Stimulated activated naive B cell treated with anti-CD40 and anti-IgM and Interleukin-4, amounts not matched to agents 10 μg/mL and 1 μg/mL and 100 μg/mL, for 72 hours (primary cell): ENCODE data around the gene UTP15.

Experiments used
- ATAC-seq, 2 donors: fragments of 150-1000 bp; cut with Tn5 transposase; replicated peaks; 2 replicates each; pipeline ENCODE4 v1.10.0; 2021; ENCODE audit warnings: moderate library complexity in 1 of 2
- DNase-seq: peaks from one replicate; pipeline ENCODE4 v3.0.0; 2021
- H3K27ac Mint-ChIP-seq: one replicate; pipeline ENCODE4 v1.8.0; 2022; ENCODE audit warnings: mild to moderate bottlenecking, mixed read lengths
- H3K27me3 Mint-ChIP-seq, 2 donors: one replicate each; pipeline ENCODE4 v1.8.0; 2022; ENCODE audit warnings: mixed read lengths in 2 of 2
- H3K36me3 Mint-ChIP-seq, 2 donors: one replicate each; pipeline ENCODE4 v1.8.0; 2022; ENCODE audit warnings: mixed read lengths in 2 of 2, mild to moderate bottlenecking in 1 of 2
- H3K4me1 Mint-ChIP-seq, 2 donors: one replicate each; pipeline ENCODE4 v1.8.0; 2022; ENCODE audit warnings: mixed read lengths in 2 of 2, mild to moderate bottlenecking in 1 of 2
- H3K4me3 Mint-ChIP-seq, 2 donors: one replicate each; pipeline ENCODE4 v1.8.0; 2022; ENCODE audit warnings: mild to moderate bottlenecking in 2 of 2, mixed read lengths in 2 of 2, moderate library complexity in 1 of 2
- H3K9me3 Mint-ChIP-seq, 2 donors: one replicate each; pipeline ENCODE4 v1.8.0; 2022; ENCODE audit warnings: mixed read lengths in 2 of 2, mild to moderate bottlenecking in 1 of 2

Gene UTP15

GRCh38 chr5:73565139-73565968 lies at the start of gene UTP15, which contains the start of gene ANKRA2:
TSS of gene UTP15 (plus strand) at chr5:73565743. CDS start at chr5:73567345, 1,602 bp downstream.
TSS of gene ANKRA2 (minus strand) at chr5:73565639. CDS start at chr5:73562881, 2,758 bp downstream.
- no peaks in the 10 kb centered on the region for H3K27me3 Mint-ChIP-seq
- H3K27ac Mint-ChIP-seq = peak within 1 kb of the TSS; percentile 98
- H3K4me3 Mint-ChIP-seq = peak within 1 kb of the TSS; percentile 86 to 92
- peaks cover 15 to 20% of the 10 kb centered on the region in 2 donors for H3K4me1 Mint-ChIP-seq
- H3K9me3 Mint-ChIP-seq = no peaks in the 10 kb centered on the region
- peaks cover 7 to 21% of the 10 kb centered on the region in 2 donors for H3K36me3 Mint-ChIP-seq
- peak; percentile 93 to 96 for ATAC-seq
- DNase-seq = peak; percentile 96

GRCh38 chr5:73519531-73520283 lies 45.8 kb upstream of the UTP15 start:
- no peaks in the 10 kb centered on the region for H3K36me3 Mint-ChIP-seq
- no peaks in the 10 kb centered on the region for H3K27me3 Mint-ChIP-seq
- peak; percentile 99 for ATAC-seq
- no peak overlapping the region for H3K27ac Mint-ChIP-seq
- H3K9me3 Mint-ChIP-seq = no peaks in the 10 kb centered on the region
- peaks cover 11 to 16% of the 10 kb centered on the region in 2 donors for H3K4me1 Mint-ChIP-seq
- no peak overlapping the region for H3K4me3 Mint-ChIP-seq
- peak; percentile 47 for DNase-seq

GRCh38 chr5:73522989-73523388 lies 42.6 kb upstream of the UTP15 start:
- ATAC-seq (no peak), DNase-seq (no peak)
- H3K27ac Mint-ChIP-seq = no peak overlapping the region
- H3K36me3 Mint-ChIP-seq = no peaks in the 10 kb centered on the region
- peaks cover 11 to 16% of the 10 kb centered on the region in 2 donors for H3K4me1 Mint-ChIP-seq
- H3K9me3 Mint-ChIP-seq = no peaks in the 10 kb centered on the region
- peaks cover 0 to 12% of the 10 kb centered on the region in 2 donors for H3K27me3 Mint-ChIP-seq
- H3K4me3 Mint-ChIP-seq = no peak overlapping the region

- no peaks in the 10 kb centered on the region for H3K9me3 Mint-ChIP-seq
- peaks cover 14 to 16% of the 10 kb centered on the region in 2 donors for H3K4me1 Mint-ChIP-seq
- DNase-seq (no peak), ATAC-seq (no peak)
- H3K27me3 Mint-ChIP-seq = peaks cover 0 to 18% of the 10 kb centered on the region in 2 donors
- no peak overlapping the region for H3K27ac Mint-ChIP-seq
- H3K36me3 Mint-ChIP-seq = no peaks in the 10 kb centered on the region
- H3K4me3 Mint-ChIP-seq = no peak overlapping the region
These were observed 41.7 kb upstream of the UTP15 start for GRCh38 chr5:73523861-73524260.

GRCh38 chr5:73525606-73526203 lies 39.8 kb upstream of the UTP15 start:
- Mint-ChIP-seq H3K4me1 (peaks cover 7% of the 10 kb centered on the region in 2 donors), H3K36me3 (no peaks in the 10 kb centered on the region), H3K9me3 (no peaks in the 10 kb centered on the region), H3K27me3 (peaks cover 0 to 23% of the 10 kb centered on the region in 2 donors), H3K4me3 (no peak overlapping the region), H3K27ac (no peak overlapping the region)
- no peak for DNase-seq
- ATAC-seq = no peak

- H3K4me3 Mint-ChIP-seq = no peak overlapping the region
- ATAC-seq = no peak
- no peaks in the 10 kb centered on the region for H3K9me3 Mint-ChIP-seq
- no peaks in the 10 kb centered on the region for H3K36me3 Mint-ChIP-seq
- peaks cover 11 to 42% of the 10 kb centered on the region in 2 donors for H3K27me3 Mint-ChIP-seq
- peaks cover 7% of the 10 kb centered on the region in 2 donors for H3K4me1 Mint-ChIP-seq
- no peak overlapping the region for H3K27ac Mint-ChIP-seq
- no peak for DNase-seq
These were observed 37.3 kb upstream of the UTP15 start for GRCh38 chr5:73528248-73528647.

GRCh38 chr5:73529081-73529480 lies 36.5 kb upstream of the UTP15 start:
- peaks cover 17 to 48% of the 10 kb centered on the region in 2 donors for H3K27me3 Mint-ChIP-seq
- DNase-seq (no peak), ATAC-seq (no peak)
- no peaks in the 10 kb centered on the region for H3K36me3 Mint-ChIP-seq
- H3K4me3 Mint-ChIP-seq = no peak overlapping the region
- H3K27ac Mint-ChIP-seq = no peak overlapping the region
- peaks cover 0 to 3% of the 10 kb centered on the region in 2 donors for H3K4me1 Mint-ChIP-seq
- H3K9me3 Mint-ChIP-seq = no peaks in the 10 kb centered on the region

GRCh38 chr5:73531356-73531755 lies 34.2 kb upstream of the UTP15 start:
- H3K27ac Mint-ChIP-seq = no peak overlapping the region
- peaks cover 0 to 2% of the 10 kb centered on the region in 2 donors for H3K4me1 Mint-ChIP-seq
- no peak overlapping the region for H3K4me3 Mint-ChIP-seq
- no peak for DNase-seq
- peaks cover 28 to 55% of the 10 kb centered on the region in 2 donors for H3K27me3 Mint-ChIP-seq
- no peaks in the 10 kb centered on the region for H3K9me3 Mint-ChIP-seq
- ATAC-seq = no peak
- H3K36me3 Mint-ChIP-seq = no peaks in the 10 kb centered on the region

- ATAC-seq (no peak), DNase-seq (no peak)
- peaks cover 28 to 50% of the 10 kb centered on the region in 2 donors for H3K27me3 Mint-ChIP-seq
- H3K9me3 Mint-ChIP-seq = no peaks in the 10 kb centered on the region
- no peak overlapping the region for H3K27ac Mint-ChIP-seq
- no peaks in the 10 kb centered on the region for H3K36me3 Mint-ChIP-seq
- peaks cover 0 to 2% of the 10 kb centered on the region in 2 donors for H3K4me1 Mint-ChIP-seq
- no peak overlapping the region for H3K4me3 Mint-ChIP-seq
These were observed 33.3 kb upstream of the UTP15 start for GRCh38 chr5:73532195-73532594.

- H3K9me3 Mint-ChIP-seq = no peaks in the 10 kb centered on the region
- ATAC-seq (no peak), DNase-seq (no peak)
- H3K4me3 Mint-ChIP-seq = no peak overlapping the region
- H3K36me3 Mint-ChIP-seq = no peaks in the 10 kb centered on the region
- peaks cover 28 to 39% of the 10 kb centered on the region in 2 donors for H3K27me3 Mint-ChIP-seq
- no peak overlapping the region for H3K27ac Mint-ChIP-seq
- H3K4me1 Mint-ChIP-seq = no peaks in the 10 kb centered on the region
These were observed 31.4 kb upstream of the UTP15 start for GRCh38 chr5:73534011-73534644.

- H3K4me1 Mint-ChIP-seq = no peaks in the 10 kb centered on the region
- no peaks in the 10 kb centered on the region for H3K36me3 Mint-ChIP-seq
- H3K27me3 Mint-ChIP-seq = peaks cover 31 to 41% of the 10 kb centered on the region in 2 donors
- ATAC-seq = no peak
- no peak overlapping the region for H3K27ac Mint-ChIP-seq
- H3K4me3 Mint-ChIP-seq = no peak overlapping the region
- no peaks in the 10 kb centered on the region for H3K9me3 Mint-ChIP-seq
- no peak for DNase-seq
These were observed 30.6 kb upstream of the UTP15 start for GRCh38 chr5:73534971-73535370.

- DNase-seq (no peak), ATAC-seq (no peak)
- Mint-ChIP-seq H3K27me3 (peaks cover 30 to 34% of the 10 kb centered on the region in 2 donors), H3K36me3 (no peaks in the 10 kb centered on the region), H3K27ac (no peak overlapping the region), H3K4me1 (peaks cover 0 to 4% of the 10 kb centered on the region in 2 donors), H3K9me3 (no peaks in the 10 kb centered on the region), H3K4me3 (no peak overlapping the region)
These were observed 25.8 kb upstream of the UTP15 start for GRCh38 chr5:73539730-73540129.

- Mint-ChIP-seq H3K27ac (no peak overlapping the region), H3K4me3 (no peak overlapping the region), H3K27me3 (peaks cover 30 to 31% of the 10 kb centered on the region in 2 donors), H3K36me3 (no peaks in the 10 kb centered on the region), H3K9me3 (no peaks in the 10 kb centered on the region), H3K4me1 (peaks cover 0 to 4% of the 10 kb centered on the region in 2 donors)
- ATAC-seq = no peak
- no peak for DNase-seq
These were observed 25.4 kb upstream of the UTP15 start for GRCh38 chr5:73540192-73540591.

GRCh38 chr5:73542020-73542419 lies 23.5 kb upstream of the UTP15 start:
- Mint-ChIP-seq H3K9me3 (no peaks in the 10 kb centered on the region), H3K36me3 (no peaks in the 10 kb centered on the region)
- ATAC-seq = no peak

More at GRCh38 chr5:73542020-73542419, 23.5 kb upstream of the UTP15 start:
- DNase-seq = no peak
- Mint-ChIP-seq H3K27ac (no peak overlapping the region), H3K27me3 (peaks cover 27 to 31% of the 10 kb centered on the region in 2 donors), H3K4me1 (peaks cover 0 to 4% of the 10 kb centered on the region in 2 donors), H3K4me3 (no peak overlapping the region)
